Keratinocyte (primary cell): ENCODE measurements around the gene NAA16. TPM values are rescaled to one million over a fixed set of nuclear protein-coding genes. Genes with fewer than 3 reads are reported as not detected.

ENCODE experiments used
- DNase-seq: peaks from one replicate; pipeline ENCODE4 v3.0.0-alpha.2; 2011; ENCODE audit warnings: low read depth, missing footprints, low spot score
- FAIRE-seq: peaks from 2 replicates; lab custom pipeline; 2011; peaks lifted over from hg19 to GRCh38; lab: Jason Lieb, UNC
- H2AFZ ChIP-seq: 2 replicates; pipeline ENCODE4 v1.6.0; 2012; ENCODE audit warnings: low read length, control low read depth, inconsistent platforms; ENCODE audit not compliant: control insufficient read depth
- H3K27ac ChIP-seq: 2 replicates; pipeline ENCODE4 v1.5.1; 2011; ENCODE audit warnings: low read length; ENCODE audit not compliant: control insufficient read depth, insufficient read depth
- H3K27me3 ChIP-seq: 3 replicates; pipeline ENCODE4 v1.6.0; 2011; ENCODE audit warnings: low read length; ENCODE audit not compliant: control insufficient read depth, insufficient read depth; ENCODE audit errors: extremely low read depth
- H3K36me3 ChIP-seq, 2 experiments: 2 replicates in 1 of 2; 3 replicates in 1 of 2; pipeline ENCODE4 v1.5.1; 2011; ENCODE audit warnings: low read length in 2 of 2, mild to moderate bottlenecking in 1 of 2; ENCODE audit not compliant: control insufficient read depth in 2 of 2, insufficient read depth in 2 of 2; ENCODE audit errors: extremely low read depth in 1 of 2
- H3K4me1 ChIP-seq: 3 replicates; pipeline ENCODE4 v1.5.1; 2011; ENCODE audit warnings: low read length; ENCODE audit not compliant: control insufficient read depth, insufficient read depth; ENCODE audit errors: extremely low read depth
- H3K4me2 ChIP-seq: 3 replicates; pipeline ENCODE4 v1.6.0; 2011; ENCODE audit warnings: low read depth, low read length; ENCODE audit not compliant: control insufficient read depth, insufficient read depth; ENCODE audit errors: extremely low read depth
- H3K4me3 ChIP-seq, 3 experiments: fragments of 200-600 bp in 1 of 3; sonication (generic) in 1 of 3; 2 replicates in 2 of 3; 3 replicates in 1 of 3; pipeline ENCODE4 v1.5.1; 2011 to 2016; ENCODE audit warnings: low read length in 3 of 3, mild to moderate bottlenecking in 3 of 3, control low read depth in 2 of 3, inconsistent platforms in 1 of 3, low read depth in 1 of 3, mixed read lengths in 1 of 3, mixed run types in 1 of 3, moderate library complexity in 1 of 3; ENCODE audit not compliant: control insufficient read depth in 2 of 3, insufficient read depth in 2 of 3; ENCODE audit errors: extremely low read depth in 1 of 3
- H3K79me2 ChIP-seq: 2 replicates; pipeline ENCODE4 v1.6.0; 2012; ENCODE audit warnings: low read length; ENCODE audit not compliant: control insufficient read depth, insufficient read depth
- H3K9ac ChIP-seq: 3 replicates; pipeline ENCODE4 v1.6.0; 2011; ENCODE audit warnings: low read length; ENCODE audit not compliant: control insufficient read depth, insufficient read depth; ENCODE audit errors: extremely low read depth
- H3K9me1 ChIP-seq: 3 replicates; pipeline ENCODE4 v1.6.0; 2011; ENCODE audit warnings: low read length; ENCODE audit not compliant: control insufficient read depth, insufficient read depth; ENCODE audit errors: extremely low read depth
- H3K9me3 ChIP-seq: 2 replicates; pipeline ENCODE4 v1.5.1; 2012; ENCODE audit warnings: low read depth, low read length; ENCODE audit not compliant: control insufficient read depth
- H4K20me1 ChIP-seq: 3 replicates; pipeline ENCODE4 v1.6.0; 2011; ENCODE audit warnings: low read length; ENCODE audit not compliant: control insufficient read depth, insufficient read depth; ENCODE audit errors: extremely low read depth
- CTCF ChIP-seq, 3 experiments: IDR thresholded peaks in 1 of 3; conservative IDR thresholded peaks in 1 of 3; optimal IDR thresholded peaks in 1 of 3; 2 replicates in 2 of 3; 3 replicates in 1 of 3; pipeline versions ENCODE3 to v1.5.1; 2011; ENCODE audit warnings: low read length in 3 of 3, mild to moderate bottlenecking in 3 of 3, moderate library complexity in 2 of 3, control low read depth in 1 of 3, inconsistent platforms in 1 of 3; ENCODE audit not compliant: insufficient read depth in 2 of 3; ENCODE audit errors: extremely low read depth in 1 of 3
- EZH2 ChIP-seq: IDR thresholded peaks from one replicate; pipeline ENCODE4 v1.6.1; 2012; ENCODE audit warnings: inconsistent platforms, mild to moderate bottlenecking, low read length, moderate library complexity
- dilution Hi-C: fragments of 300-500 bp; cut with MboI; formaldehyde crosslinking; loops from one replicate; pipeline ENCODE4 v1.7.0; 2020; ENCODE audit warnings: low sequenced_read_pairs; ENCODE audit not compliant: extremely low pct_ligation_motif_present
- polyA plus RNA-seq, 5 experiments: library from polyadenylated mRNA; depleted of rRNA in 3 of 5; stranded (reverse) in 3 of 5; stranded (forward) in 1 of 5; unstranded in 1 of 5; fragments of >200 nt; gene quantifications; 1 replicate in 1 of 5; 2 replicates in 3 of 5; 3 replicates in 1 of 5; pipeline versions ENCODE4 v1.2.1 to v1.2.3, GENCODE V29; 2011 to 2012; ENCODE audit warnings: missing spikeins in 2 of 5, low read depth in 1 of 5, low replicate concordance in 1 of 5

Gene NAA16
- polyA plus RNA-seq, 1 donor (not counting 4 experiments of a cell fraction or from before 2014, with no cell fraction given): 12.0 TPM

- no peaks in the 10 kb centered on the region for H3K4me1 ChIP-seq
- H3K9me3 ChIP-seq: peaks cover 3% of the 10 kb centered on the region
- no peaks in the 10 kb centered on the region for H3K27me3 ChIP-seq
- no peaks in the 10 kb centered on the region for H3K9me1 ChIP-seq
- H3K27ac ChIP-seq: no peak overlapping the region
- TF ChIP-seq CTCF (optimal IDR thresholded peaks at IDR 0.05 in 1 of 3, IDR thresholded peaks at IDR 0.05 in 1 of 3, conservative IDR thresholded peaks at IDR 0.05 in 1 of 3; ENCODE audit: extremely low read depth in 1 of 3, insufficient read depth in 2 of 3, low read length in 3 of 3) (no peak), EZH2 (no peak)
- FAIRE-seq: no peak
- H3K79me2 ChIP-seq: no peaks in the 10 kb centered on the region
- H3K4me3 ChIP-seq: no peak overlapping the region
- H3K9ac ChIP-seq: no peak overlapping the region
- dilution Hi-C loops: no loop called here
- H2AFZ ChIP-seq: no peak overlapping the region
- no peak overlapping the region for H3K4me2 ChIP-seq
- DNase-seq: no peak
- H4K20me1 ChIP-seq: no peaks in the 10 kb centered on the region
- no peaks in the 10 kb centered on the region for H3K36me3 ChIP-seq
Measured at GRCh38 chr13:41271456-41272285, 39.4 kb upstream of the NAA16 start.

- Histone ChIP-seq H4K20me1 (no peaks in the 10 kb centered on the region), H3K9me3 (no peaks in the 10 kb centered on the region), H3K9me1 (no peaks in the 10 kb centered on the region), H3K36me3 (no peaks in the 10 kb centered on the region), H3K27me3 (no peaks in the 10 kb centered on the region), H2AFZ (no peak overlapping the region), H3K4me2 (no peak overlapping the region), H3K4me1 (no peaks in the 10 kb centered on the region), H3K79me2 (no peaks in the 10 kb centered on the region), H3K4me3 (no peak overlapping the region), H3K9ac (no peak overlapping the region), H3K27ac (no peak overlapping the region)
- DNase-seq (no peak), FAIRE-seq (no peak)
- dilution Hi-C loops: no loop called here
- TF ChIP-seq CTCF (optimal IDR thresholded peaks at IDR 0.05 in 1 of 3, IDR thresholded peaks at IDR 0.05 in 1 of 3, conservative IDR thresholded peaks at IDR 0.05 in 1 of 3; ENCODE audit: extremely low read depth in 1 of 3, insufficient read depth in 2 of 3, low read length in 3 of 3) (no peak), EZH2 (no peak)
Measured at GRCh38 chr13:41273831-41274441, 37.1 kb upstream of the NAA16 start.
